Progenitor cell of endocrine pancreas (in vitro differentiated cells): ENCODE results near the gene IDH3A. TPM values are rescaled to one million over a fixed set of nuclear protein-coding genes. Genes with fewer than 3 reads are reported as not detected.

ENCODE experiments used
- DNase-seq: peaks from one replicate; pipeline ENCODE4 v3.0.0; 2021; ENCODE audit warnings: low spot score; ENCODE audit not compliant: unreplicated experiment
- H3K27ac Mint-ChIP-seq: 2 replicates; pipeline ENCODE4 v1.8.0; 2021; ENCODE audit warnings: mild to moderate bottlenecking, moderate library complexity, mixed read lengths
- H3K27me3 Mint-ChIP-seq: 2 replicates; pipeline ENCODE4 v1.8.0; 2021; ENCODE audit warnings: mixed read lengths
- H3K36me3 Mint-ChIP-seq: 2 replicates; pipeline ENCODE4 v1.8.0; 2022; ENCODE audit warnings: mixed read lengths; ENCODE audit not compliant: insufficient read depth
- H3K4me1 Mint-ChIP-seq: 2 replicates; pipeline ENCODE4 v1.8.0; 2021; ENCODE audit warnings: low read depth, mixed read lengths
- H3K4me3 Mint-ChIP-seq: 2 replicates; pipeline ENCODE4 v1.8.0; 2021; ENCODE audit warnings: low read depth, mild to moderate bottlenecking, moderate library complexity, mixed read lengths
- H3K9me3 Mint-ChIP-seq: 2 replicates; pipeline ENCODE4 v1.8.0; 2021; ENCODE audit warnings: low read depth, mixed read lengths
- CTCF ChIP-seq: fragments of 200-600 bp; sonication (generic); IDR thresholded peaks from one replicate; pipeline ENCODE4 v1.5.0; 2021; ENCODE audit warnings: antibody characterized with exemption, mild to moderate bottlenecking; ENCODE audit not compliant: unreplicated experiment
- total RNA-seq: library from RNA; stranded (reverse); gene quantifications from 2 replicates; pipeline ENCODE4 v1.2.1, GENCODE V29; 2021

IDH3A gene
- total RNA-seq, 1 donor from 2014 or later = 35.4 TPM

DNA sequence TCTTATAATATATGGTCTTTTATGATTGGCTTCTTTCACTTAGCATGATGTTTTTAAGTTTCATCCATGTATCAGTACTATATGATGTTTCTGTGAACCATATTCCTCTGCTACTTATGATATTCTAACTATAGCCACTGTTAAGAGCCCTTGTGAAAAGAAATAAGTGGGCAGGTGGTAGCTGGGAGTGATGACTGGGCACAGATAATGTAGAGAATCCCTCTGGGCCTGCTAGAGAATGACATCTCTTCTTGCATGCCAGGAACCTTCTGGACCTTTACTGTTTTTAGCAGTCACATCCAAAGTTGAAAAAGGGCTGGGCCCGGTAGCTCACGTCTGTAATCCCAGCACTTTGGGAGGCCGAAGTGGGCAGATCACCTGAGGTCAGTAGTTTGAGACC, 10.2 kb downstream of the IDH3A start:
- DNase-seq = no peak
- Mint-ChIP-seq H3K27me3 (no peaks in the 10 kb centered on the region), H3K36me3 (peaks cover 8% of the 10 kb centered on the region), H3K4me1 (no peaks in the 10 kb centered on the region), H3K27ac (no peak overlapping the region), H3K4me3 (no peak overlapping the region), H3K9me3 (no peaks in the 10 kb centered on the region)
- no peak for TF ChIP-seq CTCF

DNA sequence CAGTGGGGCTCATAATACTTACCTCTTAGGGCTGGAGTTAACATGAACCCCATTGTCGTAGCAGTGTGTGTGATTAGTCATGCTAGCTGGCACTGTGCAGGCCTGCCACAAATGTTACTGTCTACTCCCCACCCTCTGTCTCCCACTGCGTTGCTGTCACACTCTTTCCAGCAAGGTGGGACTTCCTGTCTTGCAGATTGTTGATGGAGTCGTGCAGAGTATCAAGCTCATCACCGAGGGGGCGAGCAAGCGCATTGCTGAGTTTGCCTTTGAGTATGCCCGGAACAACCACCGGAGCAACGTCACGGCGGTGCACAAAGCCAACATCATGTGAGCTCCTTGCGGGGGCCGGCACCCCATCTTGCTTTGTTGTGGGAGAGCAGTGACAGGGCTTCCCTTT, 12.9 kb downstream of the IDH3A start:
- no peak for TF ChIP-seq CTCF
- Mint-ChIP-seq H3K27ac (no peak overlapping the region), H3K4me3 (no peak overlapping the region), H3K4me1 (no peaks in the 10 kb centered on the region), H3K36me3 (peaks cover 15% of the 10 kb centered on the region), H3K9me3 (no peaks in the 10 kb centered on the region), H3K27me3 (no peaks in the 10 kb centered on the region)
- DNase-seq = no peak

GRCh38 chr15:78164010-78164409, 14.8 kb downstream of the IDH3A start:
- no peak overlapping the region for H3K4me3 Mint-ChIP-seq
- TF ChIP-seq CTCF = no peak
- H3K9me3 Mint-ChIP-seq = no peaks in the 10 kb centered on the region
- H3K27ac Mint-ChIP-seq = no peak overlapping the region
- H3K36me3 Mint-ChIP-seq = peaks cover 22% of the 10 kb centered on the region
- no peak for DNase-seq
- no peaks in the 10 kb centered on the region for H3K27me3 Mint-ChIP-seq
- no peaks in the 10 kb centered on the region for H3K4me1 Mint-ChIP-seq

DNA sequence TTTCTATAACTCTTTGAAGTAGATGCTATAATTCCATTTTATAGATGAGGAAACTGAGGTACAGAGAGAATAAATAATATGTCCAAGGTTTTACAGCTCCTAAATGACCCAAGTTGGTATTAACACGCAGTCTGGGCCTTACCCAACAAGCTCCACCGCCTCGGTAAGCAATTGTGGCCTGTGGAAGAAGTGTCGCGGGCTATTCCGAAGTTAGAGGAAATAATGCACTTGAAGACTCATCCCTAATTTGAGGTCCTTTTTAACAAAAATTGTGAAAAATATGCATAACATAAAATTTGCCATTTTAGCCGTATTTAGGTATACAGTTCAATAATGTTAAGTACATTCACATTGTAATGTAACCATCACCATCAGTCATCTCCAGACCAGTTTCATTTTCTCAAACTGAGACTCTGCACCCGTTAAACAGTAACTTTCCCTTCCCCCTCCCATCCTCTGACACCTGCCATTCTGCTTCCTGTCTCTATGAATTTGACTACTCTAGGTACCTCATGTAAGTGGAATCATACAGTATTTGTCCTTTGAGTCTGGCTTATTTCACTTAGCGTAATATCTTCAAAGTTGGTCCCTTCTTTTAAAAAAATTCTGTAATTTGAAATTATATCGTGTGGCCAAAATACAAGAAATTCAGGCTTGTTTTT, 18.2 kb downstream of the IDH3A start:
- no peak overlapping the region for H3K27ac Mint-ChIP-seq
- H3K27me3 Mint-ChIP-seq = no peaks in the 10 kb centered on the region
- H3K4me3 Mint-ChIP-seq = no peak overlapping the region
- no peaks in the 10 kb centered on the region for H3K4me1 Mint-ChIP-seq
- no peak for TF ChIP-seq CTCF
- peaks cover 28% of the 10 kb centered on the region for H3K36me3 Mint-ChIP-seq
- no peak for DNase-seq
- no peaks in the 10 kb centered on the region for H3K9me3 Mint-ChIP-seq

GRCh38 chr15:78168608-78169007, 19.4 kb downstream of the IDH3A start:
- TF ChIP-seq CTCF = no peak
- no peak overlapping the region for H3K4me3 Mint-ChIP-seq
- H3K27me3 Mint-ChIP-seq = no peaks in the 10 kb centered on the region
- H3K36me3 Mint-ChIP-seq = peaks cover 29% of the 10 kb centered on the region
- H3K9me3 Mint-ChIP-seq = no peaks in the 10 kb centered on the region
- peak overlapping the region; percentile 2 for H3K27ac Mint-ChIP-seq
- DNase-seq = no peak
- H3K4me1 Mint-ChIP-seq = no peaks in the 10 kb centered on the region
